HK-2 (cell line): ENCODE data around the gene HEPHL1.

ENCODE experiments used
- DNase-seq: peaks from one replicate; pipeline ENCODE4 v3.0.0-alpha.2; 2018; ENCODE audit not compliant: unreplicated experiment

HEPHL1 gene

GRCh38 chr11:94018721-94019120 is 2.4 kb upstream of the HEPHL1 start:
- DNase-seq = no peak

GRCh38 chr11:94023856-94024255 is 2.7 kb downstream of the HEPHL1 start:
- no peak for DNase-seq

- DNase-seq = no peak
Measured at GRCh38 chr11:94024547-94024946, 3.4 kb downstream of the HEPHL1 start.

GRCh38 chr11:94025690-94026394 is 4.7 kb downstream of the HEPHL1 start:
- DNase-seq = no peak

GRCh38 chr11:94027210-94027609 is 6.1 kb downstream of the HEPHL1 start:
- DNase-seq = no peak

- DNase-seq = no peak
Measured at GRCh38 chr11:94028436-94028835, 7.3 kb downstream of the HEPHL1 start.

GRCh38 chr11:94030059-94030458 is 8.9 kb downstream of the HEPHL1 start:
- no peak for DNase-seq

GRCh38 chr11:94031625-94032024 is 10.5 kb downstream of the HEPHL1 start:
- no peak for DNase-seq

- no peak for DNase-seq
Measured at GRCh38 chr11:94032066-94032465, 10.9 kb downstream of the HEPHL1 start.

GRCh38 chr11:94032725-94033124 is 11.6 kb downstream of the HEPHL1 start:
- no peak for DNase-seq

GRCh38 chr11:94034207-94034606 is 13.1 kb downstream of the HEPHL1 start:
- DNase-seq = no peak

GRCh38 chr11:94036096-94036495 is 14.9 kb downstream of the HEPHL1 start:
- no peak for DNase-seq

- DNase-seq = no peak
Measured at GRCh38 chr11:94043241-94043640, 22.1 kb downstream of the HEPHL1 start.

GRCh38 chr11:94046796-94047195 is 25.6 kb downstream of the HEPHL1 start:
- no peak for DNase-seq

GRCh38 chr11:94048032-94048709 is 27.0 kb downstream of the HEPHL1 start:
- no peak for DNase-seq

GRCh38 chr11:94049351-94049750 is 28.2 kb downstream of the HEPHL1 start:
- DNase-seq = no peak

GRCh38 chr11:94058630-94059029 is 37.5 kb downstream of the HEPHL1 start:
- no peak for DNase-seq

GRCh38 chr11:94059065-94059464 is 37.9 kb downstream of the HEPHL1 start:
- DNase-seq = no peak

GRCh38 chr11:94060401-94060800 is 39.2 kb downstream of the HEPHL1 start:
- DNase-seq = no peak

- DNase-seq = no peak
Measured at GRCh38 chr11:94062360-94062759, 41.2 kb downstream of the HEPHL1 start.

- DNase-seq = no peak
Measured at GRCh38 chr11:94066901-94067429, 45.8 kb downstream of the HEPHL1 start.

- DNase-seq = no peak
Measured at GRCh38 chr11:94068764-94069163, 47.6 kb downstream of the HEPHL1 start.

GRCh38 chr11:94077552-94078293 is 56.6 kb downstream of the HEPHL1 start:
- no peak for DNase-seq
